K562 (cell line): ENCODE results near the gene SLC13A3. TPM values are rescaled to one million over a fixed set of nuclear protein-coding genes. Genes with fewer than 3 reads are reported as not detected.

Source experiments
- ATAC-seq: fragments of 200-7000 bp; cut with Tn5 transposase; 3 replicates; pipeline ENCODE4 v1.9.1; 2020; ENCODE audit warnings: moderate library complexity
- BruUV-seq: library from RNA; stranded (reverse); fragments of 400-500 nt; replicated peaks from 2 replicates; lab custom pipeline; 2021; lab: Mats Ljungman, UMichigan
- CTCF ChIA-PET: fragments of 300-600 bp; formaldehyde crosslinking; extraction: SDS; loops from one replicate; lab custom pipeline; 2021; ENCODE audit warnings: low intra/inter-chr PET ratio; lab: Yijun Ruan, JAX
- POLR2A ChIA-PET: fragments of 300-600, 350-650 bp; sonication (Branson Sonifier 250); formaldehyde crosslinking; extraction: SDS; loops from one replicate; lab custom pipeline; 2021; ENCODE audit warnings: antibody characterized with exemption, inconsistent platforms; lab: Yijun Ruan, JAX
- DNase-seq, 4 experiments: peaks; one replicate each; pipeline versions ENCODE4 v3.0.0 to v3.0.0-alpha.2; 2011 to 2018; ENCODE audit warnings: low spot score in 3 of 4, mixed read lengths in 3 of 4; ENCODE audit errors: extremely low read depth in 1 of 4
- FAIRE-seq: peaks from 2 replicates; lab custom pipeline; 2011; peaks lifted over from hg19 to GRCh38; lab: Jason Lieb, UNC
- H2AFZ ChIP-seq: 2 replicates; pipeline ENCODE4 v1.6.0; 2011; ENCODE audit warnings: low read depth, low read length, control low read depth, inconsistent platforms
- H3K27ac ChIP-seq: fragments of 200-600 bp; 3 replicates; pipeline ENCODE4 v1.8.0; 2011; ENCODE audit warnings: low read depth, mild to moderate bottlenecking, control low read depth, inconsistent platforms, low read length, moderate library complexity, mixed read lengths; ENCODE audit errors: extremely low read depth
- H3K27me3 ChIP-seq, 2 experiments: fragments of 300-600 bp in 1 of 2; 2 replicates in 1 of 2; 3 replicates in 1 of 2; pipeline versions ENCODE4 v1.6.0 to v1.8.0; 2011; ENCODE audit warnings: inconsistent platforms in 2 of 2, low read length in 2 of 2, mild to moderate bottlenecking in 1 of 2, mixed read lengths in 1 of 2, moderate library complexity in 1 of 2; ENCODE audit not compliant: control insufficient read depth in 2 of 2, insufficient read depth in 2 of 2
- H3K36me3 ChIP-seq: fragments of 300-600 bp; 3 replicates; pipeline ENCODE4 v1.8.0; 2011; ENCODE audit warnings: mild to moderate bottlenecking, low read length, inconsistent platforms; ENCODE audit not compliant: control insufficient read depth, insufficient read depth
- H3K4me1 ChIP-seq, 2 experiments: fragments of 200-600 bp in 1 of 2; replicated peaks in 1 of 2; 2 replicates in 1 of 2; 3 replicates in 1 of 2; pipeline versions ENCODE4 v1.5.1 to v1.8.0; 2011; ENCODE audit warnings: inconsistent platforms in 2 of 2, low read length in 2 of 2, mild to moderate bottlenecking in 1 of 2, mixed read lengths in 1 of 2, moderate library complexity in 1 of 2; ENCODE audit not compliant: control insufficient read depth in 2 of 2, insufficient read depth in 2 of 2
- H3K4me2 ChIP-seq: 2 replicates; pipeline ENCODE4 v1.6.1; 2011; ENCODE audit warnings: low read length, control low read depth, inconsistent platforms, mixed read lengths; ENCODE audit not compliant: insufficient read depth
- H3K4me3 ChIP-seq: fragments of 200-600 bp; sonication (generic), shearing (Covaris generic); 2 replicates; pipeline ENCODE4 v1.5.1; 2016; ENCODE audit warnings: control low read depth, inconsistent platforms
- H3K79me2 ChIP-seq: fragments of 200-600 bp; 3 replicates; pipeline ENCODE4 v1.8.0; 2011; ENCODE audit warnings: low read length, inconsistent platforms; ENCODE audit not compliant: control insufficient read depth, insufficient read depth
- H3K9ac ChIP-seq, 2 experiments: 2 replicates each; pipeline versions ENCODE4 v1.6.0 to v1.6.1; 2011; ENCODE audit warnings: low read depth in 2 of 2, low read length in 2 of 2, control low read depth in 1 of 2, inconsistent platforms in 1 of 2, mild to moderate bottlenecking in 1 of 2, mixed read lengths in 1 of 2; ENCODE audit not compliant: insufficient read depth in 1 of 2
- H3K9me1 ChIP-seq: one replicate; pipeline ENCODE4 v1.6.0; 2011; ENCODE audit warnings: inconsistent platforms, mild to moderate bottlenecking, low read length, moderate library complexity; ENCODE audit not compliant: control insufficient read depth, insufficient read depth
- H3K9me3 ChIP-seq: replicated peaks from 2 replicates; pipeline ENCODE4 v1.5.1; 2011; ENCODE audit warnings: low read depth, low read length, inconsistent platforms; ENCODE audit not compliant: control insufficient read depth, insufficient read depth
- H4K20me1 ChIP-seq: replicated peaks from 2 replicates; pipeline ENCODE4 v1.6.1; 2011; ENCODE audit warnings: low read length, inconsistent platforms, mixed read lengths; ENCODE audit not compliant: control insufficient read depth, insufficient read depth
- CREBBP ChIP-seq: IDR thresholded peaks from one replicate; pipeline ENCODE4 v1.6.1; 2012; ENCODE audit warnings: low read depth, mild to moderate bottlenecking, control low read depth, inconsistent platforms, low read length
- DDX20 ChIP-seq: fragments of 450-650 bp; IDR thresholded peaks from 2 replicates; pipeline ENCODE4 v1.6.1; 2016; ENCODE audit warnings: missing genetic modification characterization, low read depth, mild to moderate bottlenecking, missing compliant biosample characterization, moderate library complexity
- MEIS2 ChIP-seq: fragments of 450-650 bp; IDR thresholded peaks from 2 replicates; pipeline ENCODE4 v1.6.1; 2014; ENCODE audit warnings: mild to moderate bottlenecking; ENCODE audit not compliant: partially characterized antibody
- RAD21 ChIP-seq, 2 experiments: fragments of 250-450 bp in 1 of 2; fragments of 450-650 bp in 1 of 2; sonication (Bioruptor Pico) in 1 of 2; formaldehyde crosslinking in 1 of 2; IDR thresholded peaks in 1 of 2; conservative IDR thresholded peaks in 1 of 2; 2 replicates each; pipeline versions ENCODE4 v1.4.0 to v1.8.0; 2020 to 2022; ENCODE audit warnings: mild to moderate bottlenecking in 2 of 2, moderate library complexity in 1 of 2
- SLC30A9 ChIP-seq: fragments of 250-450 bp; sonication (Bioruptor Pico); IDR thresholded peaks from 2 replicates; pipeline ENCODE4 v1.8.0; 2022; ENCODE audit warnings: mild to moderate bottlenecking, moderate library complexity
- ZNF41 ChIP-seq: fragments of 250-450 bp; sonication (Bioruptor Pico); conservative IDR thresholded peaks from 2 replicates; pipeline ENCODE4 v1.4.0; 2020; ENCODE audit warnings: mild to moderate bottlenecking
- ZNF785 ChIP-seq: fragments of 250-450 bp; sonication (Bioruptor Pico); IDR thresholded peaks from 2 replicates; pipeline ENCODE4 v1.4.0; 2020; ENCODE audit warnings: mild to moderate bottlenecking
- WGBS: fragments of 100-300 bp; shearing (Covaris generic); methylation state at CpG from one replicate; pipeline ENCODE4 v1.1.6; 2016; ENCODE audit warnings: low coverage, mixed read lengths; ENCODE audit not compliant: insufficient coverage; ENCODE audit errors: missing lambda C conversion rate; 5-methylcytosine and 5-hydroxymethylcytosine counted together
- in situ Hi-C: fragments of 300-500 bp; cut with MboI; formaldehyde crosslinking; loops from 4 replicates; pipeline ENCODE4 v1.15.0; 2018; ENCODE audit warnings: inconsistent platforms, mixed read lengths
- intact Hi-C: fragments of 100-400 bp; cut with micrococcal nuclease; formaldehyde crosslinking; loops from 2 replicates; pipeline ENCODE4 v1.14.2; 2022
- polyA plus RNA-seq, 8 experiments: library from polyadenylated mRNA; depleted of rRNA in 4 of 8; stranded (reverse) in 5 of 8; unstranded in 3 of 8; fragments of >200 nt; fragmentation: Nextera tagmentation in 2 of 8; fragmentation: Illumina TruSeq in 1 of 8; extraction: Ambion mirVana in 2 of 8; extraction: Trizol in 1 of 8; gene quantifications; 2 replicates each; pipeline versions ENCODE4 v1.2.1 to v1.2.3, GENCODE V29; 2011 to 2014; ENCODE audit warnings: inconsistent platforms in 1 of 8, missing spikeins in 1 of 8
- total RNA-seq, 7 experiments: library from RNA; depleted of rRNA in 6 of 7; stranded (reverse); fragments of >200 nt in 6 of 7; fragmentation: Illumina TruSeq in 2 of 7; extraction: Trizol in 2 of 7; gene quantifications; 2 replicates each; pipeline versions ENCODE4 v1.2.1 to v1.2.3, GENCODE V29; 2011 to 2021; ENCODE audit warnings: low replicate concordance in 1 of 7

The SLC13A3 gene
- total and polyA plus RNA-seq, 9 of the 15 experiments (the other 6 are each of a cell fraction or from before 2014, with no cell fraction given): 5.5 to 16.4 (median 8.5) TPM

DNA sequence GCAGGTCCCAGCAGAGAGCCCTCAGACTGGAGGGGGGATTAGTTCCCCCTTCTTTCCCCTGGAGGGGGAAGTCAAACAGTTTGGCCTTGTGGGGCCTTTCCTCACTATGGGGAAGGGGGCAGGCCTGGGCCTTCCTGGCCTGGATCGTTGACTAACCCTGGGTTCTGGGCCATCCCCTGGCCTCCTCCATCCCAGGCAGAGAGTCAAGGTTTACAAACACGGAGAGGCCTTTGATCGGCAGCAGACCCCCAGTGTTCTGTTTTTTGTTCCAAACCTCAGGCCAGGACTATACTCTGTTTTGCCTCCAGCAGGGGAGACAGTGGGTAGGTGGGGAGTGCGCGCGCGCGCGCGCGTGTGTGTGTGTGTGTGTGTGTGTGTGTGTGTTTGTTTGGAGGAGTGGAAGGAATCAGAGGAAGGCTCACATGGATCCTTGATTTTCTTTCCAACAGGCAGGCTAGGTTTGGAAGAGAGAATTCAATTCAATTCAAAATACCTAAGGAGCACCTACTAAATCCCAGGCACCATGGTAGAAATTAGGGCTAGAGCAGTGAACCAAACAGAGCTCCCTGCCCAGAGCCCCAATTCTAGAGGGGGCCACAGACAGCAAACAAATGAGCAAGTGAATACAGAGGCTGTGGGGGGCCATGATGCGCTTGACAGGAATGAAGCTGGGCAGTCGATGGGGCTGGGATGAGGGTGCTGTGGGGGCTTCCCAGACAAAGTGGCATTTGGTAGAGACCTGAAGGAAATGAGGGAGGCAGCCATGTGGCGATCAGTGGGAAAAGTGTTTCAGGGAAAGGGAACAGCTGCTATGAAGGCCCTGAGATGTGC, 23.2 kb upstream of the SLC13A3 start:
- in situ Hi-C loops: loop anchor here (10.0 kb wide), 1 partner anchor 320 kb away; no protein-coding TSS in a partner anchor
- POLR2A ChIA-PET: interaction anchor here (0.6 to 0.7 kb wide), 2 partner anchors 9 to 128 kb away, joined by 3 to 7 read pairs; no protein-coding TSS in a partner anchor
- Histone ChIP-seq H2AFZ (no peak overlapping the region), H3K79me2 (0 out of 3 replicates have a peak, but pooled peaks cover 2% of the 10 kb centered on the region), H3K9me3 (no peaks in the 10 kb centered on the region), H3K9ac (no peak overlapping the region; a peak in 1 of 4 replicates), H3K4me1 (no peaks in the 10 kb centered on the region), H4K20me1 (peaks cover 8% of the 10 kb centered on the region; the same call in 1 of the 2 replicates), H3K27me3 (no peaks in the 10 kb centered on the region), H3K36me3 (no peaks in the 10 kb centered on the region), H3K4me3 (no peak overlapping the region), H3K4me2 (no peak overlapping the region), H3K9me1 (peaks cover 4% of the 10 kb centered on the region), H3K27ac (no peak overlapping the region)
- DNase-seq (no peak), FAIRE-seq (no peak), ATAC-seq (no peak; the same call in 2 of the 3 replicates)
- no TSS peak for BruUV-seq
- 90% methylated on average over 14 of the region's 14 CpGs for WGBS
- no peak for TF ChIP-seq ZNF785 (CRISPR knock-in tag)
- no peak for TF ChIP-seq ZNF41 (CRISPR knock-in tag)
- TF ChIP-seq CREBBP: no peak
- TF ChIP-seq MEIS2: no peak
- no peak for TF ChIP-seq RAD21 (CRISPR knock-in tag; conservative IDR thresholded peaks at IDR 0.05 in 1 of 2, IDR thresholded peaks at IDR 0.05 in 1 of 2)
- TF ChIP-seq DDX20 (tag): no peak
- no peak for TF ChIP-seq SLC30A9 (CRISPR knock-in tag)
- intact Hi-C loops: no loop called here
- CTCF ChIA-PET: no interaction called here
